Measurements from ENCODE around the gene EPHA4. TPM values are rescaled to one million over a fixed set of nuclear protein-coding genes. Genes with fewer than 3 reads are reported as not detected.

Gene EPHA4
- total and polyA plus RNA-seq, 9 donors = 11.3 to 39.3 (median 24.9) TPM

DNA sequence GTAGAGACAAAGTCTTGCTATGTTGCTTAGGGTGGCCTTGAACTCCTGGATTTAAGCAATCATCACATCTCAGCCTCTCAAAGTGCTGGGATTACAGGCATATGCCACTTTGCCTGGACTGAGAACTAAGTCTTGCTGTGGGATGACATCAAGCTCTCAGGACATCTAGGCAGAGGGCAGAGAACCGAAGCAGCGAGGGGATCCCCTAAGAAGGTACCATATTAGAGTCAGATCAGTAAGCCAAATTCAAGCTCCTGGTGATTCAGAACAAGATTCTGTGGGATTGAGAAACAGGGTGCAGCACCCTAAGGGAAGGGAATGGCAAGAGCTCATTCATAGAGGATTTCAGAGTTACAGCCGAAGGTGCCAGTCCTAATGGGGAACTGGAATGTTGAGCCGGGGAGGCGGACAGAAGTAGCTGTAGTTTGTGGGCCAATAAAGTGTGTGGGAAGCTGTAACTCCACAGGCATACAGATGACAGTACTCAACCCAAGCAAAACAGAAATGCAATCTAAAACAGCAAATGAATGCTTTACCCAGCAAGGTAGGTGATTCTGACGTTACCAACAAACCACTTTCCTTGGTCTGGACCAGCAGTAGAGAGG lies 30.9 kb downstream of the EPHA4 start:
- Histone ChIP-seq H3K4me3 (no peak overlapping the region), H3K4me1 (ENCODE audit: insufficient read depth) (no peaks in the 10 kb centered on the region), H3K27me3 (no peaks in the 10 kb centered on the region), H3K9me3 (no peaks in the 10 kb centered on the region), H3K27ac (no peak overlapping the region), H3K36me3 (no peaks in the 10 kb centered on the region)
- TF ChIP-seq EP300 (IDR thresholded peaks at IDR 0.05) (no peak), POLR2A (IDR thresholded peaks at IDR 0.05) (no peak), CTCF (IDR thresholded peaks at IDR 0.05) (no peak)
- DNase-seq = no peak
- 93 to 97% (median 96%) methylated on average over 6 of the region's 6 CpGs for whole genome bisulfite sequencing, 3 donors
- intact Hi-C loops (cut with DNase I) = no loop called here

DNA sequence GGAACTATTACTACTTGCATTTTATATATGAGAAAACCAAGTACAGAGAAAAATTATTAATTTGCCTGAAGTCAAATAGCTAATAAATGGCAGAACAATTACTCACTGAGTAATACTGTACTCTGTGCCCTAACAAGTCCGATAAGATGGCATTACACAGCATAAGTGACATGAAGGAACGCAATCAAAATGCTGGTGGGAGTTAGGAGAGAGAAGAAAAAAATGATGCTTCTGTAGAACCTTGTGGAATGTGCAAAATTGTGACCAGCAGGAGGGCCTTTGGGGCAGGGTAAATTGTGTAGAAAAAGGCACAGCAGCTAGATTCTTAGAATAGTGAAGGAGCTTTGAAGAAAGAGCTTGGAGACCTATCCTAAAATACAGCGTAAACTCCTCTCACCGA lies 32.9 kb downstream of the EPHA4 start:
- Histone ChIP-seq H3K9me3 (no peaks in the 10 kb centered on the region), H3K27ac (no peak overlapping the region), H3K4me1 (ENCODE audit: insufficient read depth) (no peaks in the 10 kb centered on the region), H3K36me3 (no peaks in the 10 kb centered on the region), H3K4me3 (no peak overlapping the region), H3K27me3 (no peaks in the 10 kb centered on the region)
- WGBS, 3 donors = 92 to 97% (median 94%) methylated on average over 4 of the region's 4 CpGs
- intact Hi-C loops (cut with DNase I) = no loop called here
- TF ChIP-seq POLR2A (IDR thresholded peaks at IDR 0.05) (no peak), CTCF (IDR thresholded peaks at IDR 0.05) (no peak), EP300 (IDR thresholded peaks at IDR 0.05) (no peak)
- DNase-seq = no peak

DNA sequence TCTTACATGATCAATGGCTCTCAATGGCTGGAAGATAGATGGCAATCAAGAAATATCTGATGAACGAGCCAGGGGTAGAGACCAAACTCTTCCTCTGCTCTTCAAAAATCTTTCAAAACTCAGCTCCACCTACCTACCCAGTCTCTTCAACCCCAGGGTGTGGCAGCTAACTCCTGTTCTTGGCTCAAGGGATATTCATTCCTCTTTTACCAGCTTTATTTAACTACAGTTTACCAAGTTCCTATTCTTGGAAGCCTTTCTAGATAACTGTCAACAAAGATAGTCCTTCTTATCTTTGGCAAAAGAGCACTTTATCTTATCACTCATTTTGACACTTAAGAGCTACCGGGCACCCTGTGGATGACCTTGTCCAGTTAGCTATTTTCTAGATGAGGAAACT lies 36.3 kb downstream of the EPHA4 start:
- WGBS, 3 donors = 93 to 98% (median 93%) methylated on average over 2 of the region's 2 CpGs
- no peak overlapping the region for H3K27ac ChIP-seq
- peaks cover 2% of the 10 kb centered on the region for H3K4me1 ChIP-seq (ENCODE audit: insufficient read depth)
- no peak overlapping the region for H3K4me3 ChIP-seq
- H3K36me3 ChIP-seq = no peaks in the 10 kb centered on the region
- TF ChIP-seq CTCF (IDR thresholded peaks at IDR 0.05) = no peak
- no peak for DNase-seq
- intact Hi-C loops (cut with DNase I) = no loop called here
- H3K27me3 ChIP-seq = no peaks in the 10 kb centered on the region
- no peaks in the 10 kb centered on the region for H3K9me3 ChIP-seq

DNA sequence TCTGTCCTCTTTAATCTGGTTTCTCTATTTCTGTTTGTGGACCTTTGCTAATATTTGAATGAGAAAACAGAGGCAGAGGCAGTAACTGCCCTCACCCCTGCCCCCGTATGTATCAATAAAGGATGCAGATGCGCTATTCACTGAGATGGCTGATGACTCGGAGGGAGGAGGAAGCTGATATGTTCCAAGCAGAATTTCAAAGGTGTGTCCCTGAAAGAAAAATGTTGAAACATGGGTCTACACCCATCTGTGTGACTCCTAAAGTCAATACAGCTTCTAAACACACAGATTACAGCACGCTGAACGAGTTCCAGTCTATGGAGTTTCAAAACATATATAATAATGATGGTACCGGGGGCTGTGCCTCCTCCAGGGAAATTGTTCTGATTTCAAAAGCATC lies 38.8 kb downstream of the EPHA4 start:
- intact Hi-C loops (cut with DNase I) = no loop called here
- Histone ChIP-seq H3K9me3 (no peaks in the 10 kb centered on the region), H3K27ac (no peak overlapping the region), H3K4me1 (ENCODE audit: insufficient read depth) (peaks cover 11% of the 10 kb centered on the region), H3K4me3 (no peak overlapping the region), H3K36me3 (no peaks in the 10 kb centered on the region), H3K27me3 (no peaks in the 10 kb centered on the region)
- DNase-seq = no peak
- no peak for TF ChIP-seq EP300 (IDR thresholded peaks at IDR 0.05)
- TF ChIP-seq CTCF (IDR thresholded peaks at IDR 0.05) = no peak
- TF ChIP-seq POLR2A (IDR thresholded peaks at IDR 0.05) = no peak
- WGBS, 3 donors = 91 to 96% (median 93%) methylated on average over 6 of the region's 6 CpGs

Measured in ovary (tissue), 9 donors.